HepG2 (cell line): ENCODE results near the gene SCFD1. TPM values are rescaled to one million over a fixed set of nuclear protein-coding genes. Genes with fewer than 3 reads are reported as not detected.

ENCODE experiments used
- ATAC-seq: fragments of 200-7000 bp; cut with Tn5 transposase; 3 replicates; pipeline ENCODE4 v1.9.1; 2020; ENCODE audit warnings: mild to moderate bottlenecking, moderate library complexity
- Bru-seq: library from RNA; stranded (reverse); fragments of 400-500 nt; gene quantifications from one replicate; lab custom pipeline; 2021; lab: Mats Ljungman, UMichigan
- BruChase-seq, 2 experiments: library from RNA; stranded (reverse); fragments of 400-500 nt; gene quantifications; one replicate each; lab custom pipeline; 2021; lab: Mats Ljungman, UMichigan
- BruUV-seq: library from RNA; stranded (reverse); fragments of 400-500 nt; replicated peaks from 2 replicates; lab custom pipeline; 2021; lab: Mats Ljungman, UMichigan
- CTCF ChIA-PET: fragments of 300-600 bp; formaldehyde crosslinking; extraction: SDS; loops from one replicate; lab custom pipeline; 2021; ENCODE audit warnings: low total read pairs, inconsistent platforms, low intra/inter-chr PET ratio; lab: Yijun Ruan, JAX
- POLR2A ChIA-PET: fragments of 350-600 bp; sonication (Branson Sonifier 250); formaldehyde crosslinking; loops from one replicate; lab custom pipeline; 2020; ENCODE audit warnings: antibody characterized with exemption, inconsistent platforms; lab: Yijun Ruan, JAX
- DNase-seq: peaks from one replicate; pipeline ENCODE4 v3.0.0-alpha.2; 2015; ENCODE audit warnings: low spot score
- FAIRE-seq: peaks from 3 replicates; lab custom pipeline; 2011; peaks lifted over from hg19 to GRCh38; lab: Jason Lieb, UNC
- H2AFZ ChIP-seq: one replicate; pipeline ENCODE4 v1.6.1; 2011; ENCODE audit warnings: low read length, inconsistent platforms
- H3K27ac ChIP-seq: fragments of 300-600 bp; 3 replicates; pipeline ENCODE4 v1.8.0; 2011; ENCODE audit warnings: mixed run types, mild to moderate bottlenecking, mixed read lengths, low read length, inconsistent platforms; ENCODE audit not compliant: insufficient read depth; ENCODE audit errors: extremely low read length
- H3K27me3 ChIP-seq, 2 experiments: fragments of 200-600 bp in 1 of 2; 2 replicates in 1 of 2; 3 replicates in 1 of 2; pipeline versions ENCODE4 v1.6.0 to v1.8.0; 2011; ENCODE audit warnings: low read length in 2 of 2, mild to moderate bottlenecking in 2 of 2, moderate library complexity in 2 of 2, inconsistent platforms in 1 of 2; ENCODE audit not compliant: insufficient read depth in 2 of 2, control insufficient read depth in 1 of 2
- H3K36me3 ChIP-seq, 2 experiments: fragments of 200-600 bp in 1 of 2; replicated peaks in 1 of 2; 2 replicates in 1 of 2; 3 replicates in 1 of 2; pipeline versions ENCODE4 v1.5.1 to v1.8.0; 2011; ENCODE audit warnings: low read length in 2 of 2, inconsistent platforms in 1 of 2; ENCODE audit not compliant: insufficient read depth in 2 of 2, control insufficient read depth in 1 of 2
- H3K4me1 ChIP-seq: 2 replicates; pipeline ENCODE4 v1.5.1; 2012; ENCODE audit warnings: low read length, inconsistent platforms; ENCODE audit not compliant: insufficient read depth
- H3K4me2 ChIP-seq: 2 replicates; pipeline ENCODE4 v1.6.0; 2011; ENCODE audit warnings: low read depth, low read length, inconsistent platforms
- H3K4me3 ChIP-seq, 3 experiments: fragments of 200-600 bp in 1 of 3; sonication (generic), shearing (Covaris generic) in 1 of 3; replicated peaks in 1 of 3; 2 replicates each; pipeline ENCODE4 v1.5.1; 2011 to 2016; ENCODE audit warnings: low read length in 3 of 3, inconsistent platforms in 2 of 3, low read depth in 2 of 3, mild to moderate bottlenecking in 2 of 3, control low read depth in 1 of 3, mixed read lengths in 1 of 3; ENCODE audit not compliant: insufficient read depth in 1 of 3
- H3K79me2 ChIP-seq: one replicate; pipeline ENCODE4 v1.6.1; 2011; ENCODE audit warnings: low read length, inconsistent platforms; ENCODE audit not compliant: insufficient read depth
- H3K9ac ChIP-seq: 2 replicates; pipeline ENCODE4 v1.6.0; 2011; ENCODE audit warnings: mild to moderate bottlenecking, low read depth, low read length, inconsistent platforms; ENCODE audit not compliant: insufficient read depth
- H3K9me3 ChIP-seq: 2 replicates; pipeline ENCODE4 v1.5.1; 2012; ENCODE audit warnings: mild to moderate bottlenecking, low read length
- H4K20me1 ChIP-seq: 2 replicates; pipeline ENCODE4 v1.6.0; 2011; ENCODE audit warnings: inconsistent platforms, mild to moderate bottlenecking, low read length, moderate library complexity; ENCODE audit not compliant: insufficient read depth
- DR1 ChIP-seq: sonication (generic); formaldehyde crosslinking; IDR thresholded peaks from 2 replicates; pipeline ENCODE4 v1.8.0; 2021; ENCODE audit warnings: mild to moderate bottlenecking, missing genetic modification reagents, inconsistent platforms
- HOXD1 ChIP-seq: sonication (generic); formaldehyde crosslinking; IDR thresholded peaks from 2 replicates; pipeline ENCODE4 v1.5.0; 2020; ENCODE audit warnings: missing genetic modification reagents
- KAT8 ChIP-seq: IDR thresholded peaks from 2 replicates; pipeline ENCODE4 v1.6.1; 2016; ENCODE audit warnings: missing genetic modification reagents, missing compliant biosample characterization
- PLRG1 ChIP-seq: fragments of 450-650 bp; conservative IDR thresholded peaks from 2 replicates; pipeline ENCODE4 v1.6.1; 2016
- ZNF101 ChIP-seq: sonication (generic); formaldehyde crosslinking; IDR thresholded peaks from 2 replicates; pipeline ENCODE4 v1.4.0; 2020; ENCODE audit warnings: mild to moderate bottlenecking, low read depth, missing genetic modification reagents, borderline replicate concordance
- ZNF615 ChIP-seq: sonication (generic); formaldehyde crosslinking; IDR thresholded peaks from 2 replicates; pipeline ENCODE4 v1.5.0; 2020; ENCODE audit warnings: mild to moderate bottlenecking, missing genetic modification reagents, borderline replicate concordance
- ZNF724P ChIP-seq: sonication (generic); formaldehyde crosslinking; IDR thresholded peaks from 2 replicates; pipeline ENCODE4 v1.8.0; 2022; ENCODE audit warnings: missing genetic modification reagents, borderline replicate concordance
- WGBS: methylation state at CpG from one replicate; pipeline ENCODE4 v1.1.6; 2017; ENCODE audit warnings: low lambda C conversion rate; 5-methylcytosine and 5-hydroxymethylcytosine counted together
- in situ Hi-C: cut with HindIII; loops from 2 replicates; pipeline ENCODE4 v1.10.0; 2017; ENCODE audit warnings: low pct_unique_long_range_greater_than_20kb; ENCODE audit not compliant: extremely low pct_ligation_motif_present
- intact Hi-C: fragments of 100-400 bp; cut with micrococcal nuclease; formaldehyde crosslinking; loops from one replicate; pipeline ENCODE4 v1.10.0; 2022; ENCODE audit not compliant: unreplicated experiment
- long read RNA-seq, 2 experiments: library from RNA in 1 of 2; library from polyadenylated mRNA in 1 of 2; stranded (forward) in 1 of 2; unstranded in 1 of 2; transcript quantifications; one replicate each; pipeline ENCODE4 v2.0.0, GENCODE V29; 2019 to 2022
- polyA minus RNA-seq, 3 experiments: library from RNA; depleted of rRNA, polyadenylated mRNA; stranded (reverse); fragments of >200 nt; gene quantifications; 2 replicates each; pipeline ENCODE4 v1.2.3, GENCODE V29; 2011; ENCODE audit warnings: low replicate concordance in 1 of 3
- polyA plus RNA-seq, 8 experiments: library from polyadenylated mRNA; depleted of rRNA in 3 of 8; stranded (reverse) in 7 of 8; unstranded in 1 of 8; fragments of >200 nt; fragmentation: Illumina TruSeq in 4 of 8; extraction: Trizol in 4 of 8; gene quantifications; 2 replicates each; pipeline versions ENCODE4 v1.2.1 to v1.2.3, GENCODE V29; 2011 to 2016; ENCODE audit warnings: low read depth in 4 of 8, missing spikeins in 1 of 8, mixed read lengths in 1 of 8; ENCODE audit not compliant: insufficient read depth in 1 of 8
- total RNA-seq, 5 experiments: library from RNA; depleted of rRNA; stranded (reverse); fragments of >200 nt; fragmentation: Illumina TruSeq; extraction: Trizol; gene quantifications; 2 replicates each; pipeline ENCODE4 v1.2.3, GENCODE V29; 2016; ENCODE audit warnings: low read depth in 1 of 5
- TF ChIP-seq, protein P1 (sequence below), 2 experiments: sonication (generic) in 1 of 2; formaldehyde crosslinking in 1 of 2; IDR thresholded peaks; 2 replicates each; pipeline versions ENCODE4 v1.4.0 to v1.6.1; 2016 to 2020; ENCODE audit warnings: borderline replicate concordance in 1 of 2, low read depth in 1 of 2, mild to moderate bottlenecking in 1 of 2, missing genetic modification reagents in 1 of 2

The SCFD1 gene, protein sequence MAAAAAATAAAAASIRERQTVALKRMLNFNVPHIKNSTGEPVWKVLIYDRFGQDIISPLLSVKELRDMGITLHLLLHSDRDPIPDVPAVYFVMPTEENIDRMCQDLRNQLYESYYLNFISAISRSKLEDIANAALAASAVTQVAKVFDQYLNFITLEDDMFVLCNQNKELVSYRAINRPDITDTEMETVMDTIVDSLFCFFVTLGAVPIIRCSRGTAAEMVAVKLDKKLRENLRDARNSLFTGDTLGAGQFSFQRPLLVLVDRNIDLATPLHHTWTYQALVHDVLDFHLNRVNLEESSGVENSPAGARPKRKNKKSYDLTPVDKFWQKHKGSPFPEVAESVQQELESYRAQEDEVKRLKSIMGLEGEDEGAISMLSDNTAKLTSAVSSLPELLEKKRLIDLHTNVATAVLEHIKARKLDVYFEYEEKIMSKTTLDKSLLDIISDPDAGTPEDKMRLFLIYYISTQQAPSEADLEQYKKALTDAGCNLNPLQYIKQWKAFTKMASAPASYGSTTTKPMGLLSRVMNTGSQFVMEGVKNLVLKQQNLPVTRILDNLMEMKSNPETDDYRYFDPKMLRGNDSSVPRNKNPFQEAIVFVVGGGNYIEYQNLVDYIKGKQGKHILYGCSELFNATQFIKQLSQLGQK
- total RNA-seq (2016; rRNA removed; fragmentation: Illumina TruSeq; extraction: Trizol), result 256 and 318 TPM in 2 replicates
- total RNA-seq (2016; cell fraction: cytosol; rRNA removed; fragmentation: Illumina TruSeq; extraction: Trizol; ENCODE audit: low read depth), result 183 and 191 TPM in 2 replicates
- 264 and 346 TPM in 2 replicates for total RNA-seq (2016; cell fraction: insoluble cytoplasmic fraction; rRNA removed; fragmentation: Illumina TruSeq; extraction: Trizol)
- total RNA-seq (2016; cell fraction: membrane; rRNA removed; fragmentation: Illumina TruSeq; extraction: Trizol), result 220 and 248 TPM in 2 replicates
- total RNA-seq (2016; cell fraction: nucleus; rRNA removed; fragmentation: Illumina TruSeq; extraction: Trizol), result 294 and 317 TPM in 2 replicates
- 178 and 235 TPM in 2 replicates for polyA plus RNA-seq (2011; rRNA removed)
- 51.8 and 79.2 TPM in 2 replicates for polyA plus RNA-seq (2011; cell fraction: cytosol; rRNA removed)
- 111 and 127 TPM in 2 replicates for polyA plus RNA-seq (2011; cell fraction: nucleus; rRNA removed)
- polyA plus RNA-seq (2012), result 114 and 153 TPM in 2 replicates
- polyA plus RNA-seq (2016; cell fraction: cytosol; fragmentation: Illumina TruSeq; extraction: Trizol; ENCODE audit: low read depth), result 135 and 148 TPM in 2 replicates
- polyA plus RNA-seq (2016; cell fraction: insoluble cytoplasmic fraction; fragmentation: Illumina TruSeq; extraction: Trizol; ENCODE audit: low read depth), result 293 and 325 TPM in 2 replicates
- polyA plus RNA-seq (2016; cell fraction: membrane; fragmentation: Illumina TruSeq; extraction: Trizol; ENCODE audit: low read depth), result 190 and 203 TPM in 2 replicates
- polyA plus RNA-seq (2016; cell fraction: nucleus; fragmentation: Illumina TruSeq; extraction: Trizol; ENCODE audit: insufficient read depth, low read depth), result 291 and 292 TPM in 2 replicates
- 24.4 and 68.1 TPM in 2 replicates for polyA minus RNA-seq (2011; rRNA and poly(A)+ RNA removed; ENCODE audit: low replicate concordance)
- polyA minus RNA-seq (2011; cell fraction: cytosol; rRNA and poly(A)+ RNA removed), result 92.9 and 94.7 TPM in 2 replicates
- 849 and 949 TPM in 2 replicates for polyA minus RNA-seq (2011; cell fraction: nucleus; rRNA and poly(A)+ RNA removed)
- percentile 98 among the genes with signal in this experiment for Bru-seq, nascent RNA
- BruChase-seq, experiment 1, labeled RNA remaining after a 6-hour chase, result percentile 89 among the genes with signal in this experiment
- percentile 94 among the genes with signal in this experiment for BruChase-seq, experiment 2, labeled RNA remaining after a 2-hour chase
- long read RNA-seq, experiment 1, transcript SCFD1-207 (24 exons, 2,058 nt), result minor isoform, 23 of 111 reads
- long read RNA-seq, experiment 1, transcript SCFD1-203 (25 exons, 2,359 nt), result major isoform, 55 of 111 reads
- long read RNA-seq, experiment 1, partial matches to known transcripts, result 10 of 111 reads
- long read RNA-seq, experiment 1, other reads (novel, unspliced or antisense), result 23 of 111 reads
- long read RNA-seq, experiment 2, transcript SCFD1-203 (25 exons, 2,359 nt), result major isoform, 70 of 263 reads
- long read RNA-seq, experiment 2, transcript SCFD1-207 (24 exons, 2,058 nt), result minor isoform, 23 of 263 reads
- long read RNA-seq, experiment 2, partial matches to known transcripts, result 107 of 263 reads
- long read RNA-seq, experiment 2, other reads (novel, unspliced or antisense), result 57 of 263 reads

DNA sequence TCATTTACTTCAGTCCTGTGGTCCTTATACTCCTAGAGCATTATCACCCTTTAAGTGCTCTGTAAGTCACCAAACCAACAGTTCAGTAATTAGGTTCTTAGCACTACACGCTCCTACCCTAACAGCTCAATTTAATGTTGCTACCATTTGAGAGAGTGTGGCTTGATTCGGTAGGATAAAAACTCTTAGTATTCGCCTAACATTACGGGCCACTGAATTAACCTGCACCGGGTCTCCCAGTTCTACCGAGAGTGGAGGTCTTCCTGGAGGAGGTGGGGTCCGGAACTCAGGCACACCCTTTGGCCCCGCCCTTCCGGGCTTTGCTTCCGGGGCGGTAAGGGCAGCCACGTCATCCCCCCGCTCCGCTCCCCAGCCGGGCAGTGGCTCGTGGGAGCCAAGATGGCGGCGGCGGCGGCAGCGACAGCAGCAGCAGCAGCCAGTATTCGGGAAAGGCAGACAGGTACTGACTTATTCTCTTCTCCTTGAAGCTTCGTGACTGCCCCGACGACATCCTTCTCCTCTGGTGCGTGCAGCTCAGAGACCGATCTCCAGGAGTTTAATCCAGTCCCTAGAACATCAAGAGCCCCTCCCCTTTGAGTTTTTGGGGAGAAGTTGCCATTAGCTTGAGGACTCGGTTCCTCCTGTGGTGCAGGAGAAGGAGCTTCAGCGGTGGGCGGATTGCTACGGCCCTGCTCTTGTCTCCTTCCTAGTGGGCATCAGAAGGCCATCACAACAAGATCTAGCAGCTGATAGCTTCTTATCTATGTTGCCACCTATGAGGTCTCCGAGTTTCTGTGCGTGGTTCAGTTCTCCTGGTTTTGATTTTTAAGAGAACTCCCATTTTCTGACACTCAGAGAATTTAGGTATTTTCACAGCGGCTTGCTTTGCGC lies at the start of gene SCFD1:
Gene SCFD1, plus strand, starts transcription at position 380 of the 891 bp plus-strand sequence. Its CDS starts 20 bp downstream, at position 400.
- ATAC-seq (peak; percentile 98), DNase-seq (peak; percentile 97), FAIRE-seq (peak; percentile 58)
- no peaks in the 10 kb centered on the region for H3K9me3 ChIP-seq
- H4K20me1 ChIP-seq, result peaks cover 30% of the 10 kb centered on the region
- peak within 1 kb of the TSS; percentile 87 for H3K27ac ChIP-seq
- 2% methylated on average over 35 of the region's 35 CpGs for WGBS
- H3K4me3 ChIP-seq, result peak within 1 kb of the TSS; percentile 92 to 96 (median 94)
- ChIA-PET CTCF (no interaction called here), POLR2A (interaction anchor here (0.7 to 2.4 kb wide), 18 partner anchors 10 to 835 kb away, joined by 3 to 17 read pairs (median 4); partner anchors contain the start of genes COCH, DTD2, HEATR5A and STRN3)
- peak within 1 kb of the TSS; percentile 92 for H3K4me2 ChIP-seq
- in situ Hi-C loops (no loop called here), intact Hi-C loops (loop anchor here (1.0 to 5.0 kb wide), 3 partner anchors 63 to 1580 kb away; partner anchors contain the start of genes G2E3, RNU6-7 and RNU6-8)
- no TSS peak for BruUV-seq
- peaks cover 0 to 4% of the 10 kb centered on the region in 2 experiments; a peak in 2 of 5 replicates for H3K27me3 ChIP-seq
- peaks cover 54% of the 10 kb centered on the region for H3K79me2 ChIP-seq
- peaks cover 0 to 7% of the 10 kb centered on the region in 2 experiments; a peak in 2 of 5 replicates for H3K36me3 ChIP-seq
- peak within 1 kb of the TSS; percentile 85 for H2AFZ ChIP-seq
- H3K9ac ChIP-seq, result peak within 1 kb of the TSS; percentile 97
- H3K4me1 ChIP-seq, result peaks cover 43% of the 10 kb centered on the region
- TF ChIP-seq DR1 (CRISPR knock-in tag), result no peak; the same call in 1 of the 2 replicates
- TF ChIP-seq HOXD1 (CRISPR knock-in tag), result peak; percentile 97; the same call in 1 of the 2 replicates
- TF ChIP-seq ZNF615 (CRISPR knock-in tag), result peak; percentile 99; the same call in 1 of the 2 replicates
- no peak for TF ChIP-seq PLRG1
- TF ChIP-seq, protein P1, sequence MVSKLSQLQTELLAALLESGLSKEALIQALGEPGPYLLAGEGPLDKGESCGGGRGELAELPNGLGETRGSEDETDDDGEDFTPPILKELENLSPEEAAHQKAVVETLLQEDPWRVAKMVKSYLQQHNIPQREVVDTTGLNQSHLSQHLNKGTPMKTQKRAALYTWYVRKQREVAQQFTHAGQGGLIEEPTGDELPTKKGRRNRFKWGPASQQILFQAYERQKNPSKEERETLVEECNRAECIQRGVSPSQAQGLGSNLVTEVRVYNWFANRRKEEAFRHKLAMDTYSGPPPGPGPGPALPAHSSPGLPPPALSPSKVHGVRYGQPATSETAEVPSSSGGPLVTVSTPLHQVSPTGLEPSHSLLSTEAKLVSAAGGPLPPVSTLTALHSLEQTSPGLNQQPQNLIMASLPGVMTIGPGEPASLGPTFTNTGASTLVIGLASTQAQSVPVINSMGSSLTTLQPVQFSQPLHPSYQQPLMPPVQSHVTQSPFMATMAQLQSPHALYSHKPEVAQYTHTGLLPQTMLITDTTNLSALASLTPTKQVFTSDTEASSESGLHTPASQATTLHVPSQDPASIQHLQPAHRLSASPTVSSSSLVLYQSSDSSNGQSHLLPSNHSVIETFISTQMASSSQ (IDR thresholded peaks at IDR 0.05; ENCODE audit: low read depth), result peak; percentile 74; the same call in 1 of the 2 replicates
- TF ChIP-seq, protein P1 (CRISPR knock-in tag; IDR thresholded peaks at IDR 0.05; ENCODE audit: borderline replicate concordance), result peak; percentile 96; the same call in 1 of the 2 replicates
- TF ChIP-seq ZNF101 (CRISPR knock-in tag), result peak; percentile 98
- peak; percentile 95 for TF ChIP-seq ZNF724P (CRISPR knock-in tag)
- TF ChIP-seq KAT8, result peak; percentile 100
